Immature natural killer cell (primary cell): ENCODE measurements around the gene WAPL. TPM values are rescaled to one million over a fixed set of nuclear protein-coding genes. Genes with fewer than 3 reads are reported as not detected.
"Not testable (repeated sequence)": the region's sequence is repeated elsewhere in the genome, so short reads cannot be mapped to it uniquely, and the experiment has no call there.

ENCODE experiments used
- DNase-seq, 3 donors: peaks; one replicate each; pipeline ENCODE4 v3.0.0; 2022; ENCODE audit warnings: mixed read lengths in 1 of 3
- H3K27ac Mint-ChIP-seq, 6 donors: one replicate each; pipeline ENCODE4 v1.8.0; 2020; ENCODE audit warnings: mixed read lengths in 6 of 6, mild to moderate bottlenecking in 5 of 6, inconsistent platforms in 4 of 6, moderate library complexity in 3 of 6
- H3K27me3 Mint-ChIP-seq, 3 donors: one replicate each; pipeline ENCODE4 v1.8.0; 2020 to 2021; ENCODE audit warnings: low read depth in 3 of 3, mild to moderate bottlenecking in 3 of 3, mixed read lengths in 3 of 3, moderate library complexity in 3 of 3, inconsistent platforms in 1 of 3
- H3K36me3 Mint-ChIP-seq, 3 donors: one replicate each; pipeline ENCODE4 v1.8.0; 2020; ENCODE audit warnings: mixed read lengths in 3 of 3, inconsistent platforms in 2 of 3, mild to moderate bottlenecking in 2 of 3
- H3K4me1 Mint-ChIP-seq, 2 donors: one replicate each; pipeline ENCODE4 v1.8.0; 2020; ENCODE audit warnings: inconsistent platforms in 2 of 2, mild to moderate bottlenecking in 2 of 2, mixed read lengths in 2 of 2, moderate library complexity in 1 of 2
- H3K4me3 Mint-ChIP-seq, 5 donors: one replicate each; pipeline ENCODE4 v1.8.0; 2020; ENCODE audit warnings: mild to moderate bottlenecking in 5 of 5, mixed read lengths in 5 of 5, inconsistent platforms in 3 of 5, moderate library complexity in 3 of 5
- H3K9me3 Mint-ChIP-seq, 6 donors: one replicate each; pipeline ENCODE4 v1.8.0; 2020; ENCODE audit warnings: mild to moderate bottlenecking in 6 of 6, mixed read lengths in 6 of 6, inconsistent platforms in 4 of 6, moderate library complexity in 3 of 6
- polyA plus RNA-seq, 3 donors: library from polyadenylated mRNA; unstranded; fragments of 300-500 nt; fragmentation: Illumina TruSeq; gene quantifications; one replicate each; pipeline ENCODE4 v1.2.3, GENCODE V29; 2021

The WAPL gene
- polyA plus RNA-seq, 3 donors from 2014 or later = 19.7 to 40.4 (median 21.1) TPM

- DNase-seq = no peak
- Mint-ChIP-seq H3K27me3 (peaks cover 3 to 23% (median 4%) of the 10 kb centered on the region in 3 donors), H3K9me3 (peaks cover 0 to 1% (median 0%) of the 10 kb centered on the region in 6 donors), H3K36me3 (no peaks in the 10 kb centered on the region), H3K4me3 (no peak overlapping the region), H3K27ac (no peak overlapping the region), H3K4me1 (peaks cover 5 to 6% of the 10 kb centered on the region in 2 donors)
Observed at GRCh38 chr10:86393362-86393761, 128.2 kb downstream of the WAPL start.

DNA sequence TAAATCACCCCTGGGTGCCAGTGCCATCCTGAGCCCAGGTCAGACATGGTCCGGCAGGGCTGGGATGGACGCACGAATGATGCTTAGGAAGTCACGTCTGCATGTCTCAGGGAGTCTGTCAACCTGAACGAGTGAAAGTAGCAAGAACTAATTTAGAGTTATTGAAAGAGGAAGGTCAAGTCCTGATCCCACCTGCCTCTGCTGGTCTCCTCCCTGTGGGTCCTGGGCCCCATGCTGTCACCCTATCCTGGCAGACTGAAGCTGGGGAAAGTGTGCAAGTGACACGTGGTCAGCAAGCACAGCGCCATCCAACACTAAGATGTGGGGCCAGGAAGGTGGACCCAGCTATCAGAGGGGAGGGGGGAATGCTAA, 128.9 kb downstream of the WAPL start:
- Mint-ChIP-seq H3K27me3 (peaks cover 6 to 25% (median 9%) of the 10 kb centered on the region in 3 donors), H3K27ac (no peak overlapping the region), H3K9me3 (peaks cover 0 to 1% (median 0%) of the 10 kb centered on the region in 6 donors), H3K36me3 (no peaks in the 10 kb centered on the region), H3K4me3 (no peak overlapping the region), H3K4me1 (peaks cover 5 to 6% of the 10 kb centered on the region in 2 donors)
- no peak for DNase-seq

DNA sequence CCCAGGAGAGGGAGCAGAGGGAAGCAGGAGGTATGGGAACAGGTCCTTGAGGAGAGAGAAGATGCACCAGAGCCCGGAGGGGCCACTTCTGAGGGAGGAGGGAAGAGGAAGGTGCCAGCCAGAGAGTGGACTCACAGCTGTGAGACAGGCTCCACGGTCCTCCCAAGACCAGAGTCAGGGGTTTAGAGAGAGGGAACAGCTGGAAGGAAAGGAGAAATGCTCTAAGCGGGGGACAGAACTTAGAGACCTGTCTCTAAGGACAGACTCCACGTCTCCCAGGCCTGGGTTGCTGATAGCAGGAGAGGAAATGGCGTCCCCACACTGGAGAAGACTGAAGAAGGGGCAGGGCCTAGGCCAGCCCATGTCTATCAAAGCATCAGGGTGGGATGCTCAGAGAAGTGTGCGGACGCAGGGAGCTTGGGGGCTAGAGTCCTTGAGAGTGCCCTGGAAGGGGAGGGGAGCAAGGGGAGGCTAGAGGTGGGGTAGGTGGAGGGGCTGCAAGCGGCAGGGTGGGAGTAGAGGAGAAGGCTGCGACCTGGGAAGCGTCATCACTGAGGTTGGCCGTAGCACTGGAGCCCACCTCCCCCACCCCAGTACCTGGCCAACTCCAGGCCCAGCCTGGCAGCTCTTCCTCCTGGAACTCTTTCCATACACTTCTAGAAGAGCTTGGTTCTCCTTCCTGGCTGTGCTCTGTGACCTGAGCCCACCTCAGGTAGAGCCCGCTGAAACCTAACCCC, 129.4 kb downstream of the WAPL start:
- no peak overlapping the region for H3K27ac Mint-ChIP-seq
- H3K36me3 Mint-ChIP-seq = no peaks in the 10 kb centered on the region
- no peak overlapping the region for H3K4me3 Mint-ChIP-seq
- H3K27me3 Mint-ChIP-seq = peaks cover 6 to 30% (median 12%) of the 10 kb centered on the region in 3 donors
- peaks cover 0 to 1% (median 0%) of the 10 kb centered on the region in 6 donors for H3K9me3 Mint-ChIP-seq
- DNase-seq = no peak
- H3K4me1 Mint-ChIP-seq = peaks cover 5 to 6% of the 10 kb centered on the region in 2 donors

DNA sequence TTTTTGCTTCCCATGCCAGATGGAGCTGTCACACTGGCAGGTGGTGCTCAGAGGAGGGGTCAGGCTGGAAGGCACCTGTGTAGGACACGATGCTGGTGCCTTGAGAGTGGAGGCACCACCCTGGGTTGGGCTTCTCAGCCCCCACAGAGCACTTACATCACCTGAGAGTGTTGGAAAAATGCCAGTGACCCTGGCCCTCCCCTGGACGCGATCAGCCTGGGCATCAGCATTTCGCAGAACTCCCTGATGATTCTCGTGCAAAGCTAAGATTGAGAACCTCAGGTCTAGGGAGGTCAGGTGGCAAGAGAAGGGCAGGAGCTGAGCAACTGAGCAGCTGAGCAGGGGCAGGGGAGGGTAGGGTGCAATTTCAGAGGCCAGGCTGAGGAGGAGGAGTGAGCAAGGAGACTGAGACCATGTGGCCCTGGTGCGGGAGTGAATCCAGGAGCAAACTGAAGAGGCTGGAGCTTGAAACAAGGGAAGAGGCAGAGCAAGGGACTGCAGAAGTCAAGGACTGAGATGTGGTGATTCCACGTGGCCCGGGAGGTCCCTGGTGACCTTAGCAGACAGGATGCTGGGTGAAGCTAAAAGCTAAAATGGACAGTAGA, 130.3 kb downstream of the WAPL start:
- Mint-ChIP-seq H3K4me3 (no peak overlapping the region), H3K4me1 (peaks cover 5 to 6% of the 10 kb centered on the region in 2 donors), H3K27ac (no peak overlapping the region), H3K36me3 (no peaks in the 10 kb centered on the region), H3K9me3 (peaks cover 0 to 1% (median 0%) of the 10 kb centered on the region in 6 donors), H3K27me3 (peaks cover 6 to 34% (median 12%) of the 10 kb centered on the region in 3 donors)
- no peak for DNase-seq

GRCh38 chr10:86390337-86391120, 131.1 kb downstream of the WAPL start:
- Mint-ChIP-seq H3K27me3 (peaks cover 6 to 34% (median 12%) of the 10 kb centered on the region in 3 donors), H3K27ac (no peak overlapping the region), H3K4me3 (peak overlapping the region; percentile 7 to 61 (median 35))

GRCh38 chr10:86389441-86390193, 132.0 kb downstream of the WAPL start:
- no peaks in the 10 kb centered on the region for H3K36me3 Mint-ChIP-seq
- peaks cover 0 to 1% (median 0%) of the 10 kb centered on the region in 6 donors for H3K9me3 Mint-ChIP-seq
- peak overlapping the region; percentile 61 to 92 (median 80) for H3K4me3 Mint-ChIP-seq
- H3K27me3 Mint-ChIP-seq = peaks cover 7 to 34% (median 12%) of the 10 kb centered on the region in 3 donors
- peak overlapping the region in 1 of 6 donors; percentile 29 for H3K27ac Mint-ChIP-seq
- H3K4me1 Mint-ChIP-seq = peaks cover 5 to 6% of the 10 kb centered on the region in 2 donors
- no peak for DNase-seq

More at GRCh38 chr10:86390337-86391120, 131.1 kb downstream of the WAPL start:
- Mint-ChIP-seq H3K36me3 (no peaks in the 10 kb centered on the region), H3K4me1 (peaks cover 5 to 6% of the 10 kb centered on the region in 2 donors), H3K9me3 (peaks cover 0 to 1% (median 0%) of the 10 kb centered on the region in 6 donors)
- no peak for DNase-seq

DNA sequence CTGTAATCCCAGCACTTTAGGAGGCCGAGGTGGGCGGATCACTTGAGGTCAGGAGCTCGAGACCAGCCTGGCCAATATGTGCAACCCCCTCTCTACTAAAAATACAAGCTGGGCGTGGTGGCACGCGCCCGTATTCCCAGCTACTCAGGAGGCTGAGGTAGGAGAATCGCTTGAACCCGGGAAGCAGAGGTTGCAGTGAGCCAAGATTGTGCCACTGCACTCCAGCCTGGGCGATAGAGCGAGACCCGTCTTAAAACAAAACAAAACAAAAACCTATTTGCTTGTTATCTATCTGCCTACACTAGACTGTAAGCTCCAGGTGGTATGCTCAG, 132.5 kb downstream of the WAPL start:
- not testable (repeated sequence) for H3K36me3 Mint-ChIP-seq
- peaks cover 7 to 35% (median 11%) of the 10 kb centered on the region in 3 donors for H3K27me3 Mint-ChIP-seq

DNA sequence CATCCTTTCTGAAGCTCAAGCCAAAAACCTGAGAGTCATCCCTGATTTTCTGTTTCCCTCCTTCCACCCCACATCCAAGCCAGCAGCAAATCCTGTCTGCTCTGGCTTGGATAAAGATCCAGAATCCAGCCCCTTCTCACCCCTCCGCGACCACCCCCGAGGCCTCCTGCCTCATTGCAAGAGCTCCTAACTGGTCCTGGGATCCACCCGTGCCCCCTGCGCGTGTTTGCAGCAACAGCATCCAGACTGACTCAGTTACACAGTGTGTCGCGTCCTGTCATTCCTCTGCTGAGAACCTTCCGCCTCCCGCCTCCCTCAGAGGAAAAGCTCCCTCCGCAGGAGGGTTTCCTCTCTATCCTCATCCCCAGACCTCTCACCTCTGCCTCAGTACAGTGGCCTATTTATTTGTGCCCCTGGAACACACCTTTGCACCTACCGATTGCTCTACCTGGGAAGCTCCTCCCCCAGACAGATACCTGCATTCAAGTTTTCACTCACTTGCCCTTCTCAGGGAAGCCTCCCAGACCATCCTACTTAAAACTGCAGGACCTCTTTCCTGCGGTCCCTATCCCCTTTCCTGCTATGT, 133.4 kb downstream of the WAPL start:
- Mint-ChIP-seq H3K36me3 (no peaks in the 10 kb centered on the region), H3K4me3 (peak overlapping the region in 3 of 5 donors; percentile 8 to 46 (median 41)), H3K9me3 (peaks cover 0 to 1% (median 0%) of the 10 kb centered on the region in 6 donors), H3K27ac (no peak overlapping the region), H3K4me1 (peaks cover 5 to 6% of the 10 kb centered on the region in 2 donors), H3K27me3 (peaks cover 7 to 33% (median 10%) of the 10 kb centered on the region in 3 donors)
- DNase-seq = no peak

More for the DNA sequence above, 132.5 kb downstream of the WAPL start:
- H3K9me3 Mint-ChIP-seq, H3K4me1 Mint-ChIP-seq, DNase-seq: not testable (repeated sequence)
- peak overlapping the region in 1 of 6 donors; percentile 29 for H3K27ac Mint-ChIP-seq
- peak overlapping the region; percentile 53 to 92 (median 80) for H3K4me3 Mint-ChIP-seq

- Mint-ChIP-seq H3K27ac (no peak overlapping the region), H3K4me3 (no peak overlapping the region), H3K36me3 (no peaks in the 10 kb centered on the region), H3K9me3 (peaks cover 0 to 1% (median 0%) of the 10 kb centered on the region in 6 donors), H3K27me3 (peaks cover 9 to 33% (median 10%) of the 10 kb centered on the region in 3 donors), H3K4me1 (peaks cover 5 to 6% of the 10 kb centered on the region in 2 donors)
- DNase-seq = no peak
Observed at GRCh38 chr10:86387178-86387794, 134.3 kb downstream of the WAPL start.

GRCh38 chr10:86385806-86386205, 135.8 kb downstream of the WAPL start:
- Mint-ChIP-seq H3K36me3 (no peaks in the 10 kb centered on the region), H3K27ac (no peak overlapping the region), H3K9me3 (peaks cover 0 to 1% (median 0%) of the 10 kb centered on the region in 6 donors), H3K4me3 (no peak overlapping the region), H3K4me1 (peaks cover 5 to 6% of the 10 kb centered on the region in 2 donors), H3K27me3 (peaks cover 10 to 23% (median 10%) of the 10 kb centered on the region in 3 donors)
- DNase-seq = no peak
